Stimulated activated CD4-positive, alpha-beta T cell treated with anti-CD3 and anti-CD28 coated beads, TNF-alpha, amount 100 ng/mL, for 4 hours (primary cell): ENCODE results near the gene LRRC9.
"Not testable (repeated sequence)": the region's sequence is repeated elsewhere in the genome, so short reads cannot be mapped to it uniquely, and the experiment has no call there.

Source experiments
- DNase-seq, 3 experiments: peaks; one replicate each; pipeline ENCODE4 v3.0.0-alpha.2; 2020; ENCODE audit warnings: low read depth in 3 of 3

The LRRC9 gene

GRCh38 chr14:60064491-60065072 lies 144.6 kb downstream of the LRRC9 start:
- DNase-seq, result no peak

GRCh38 chr14:60067882-60068281 lies 147.9 kb downstream of the LRRC9 start:
- no peak for DNase-seq

- no peak for DNase-seq
Observed at GRCh38 chr14:60079723-60080122, 159.8 kb downstream of the LRRC9 start.

- no peak for DNase-seq
Observed at GRCh38 chr14:60085085-60085484, 165.1 kb downstream of the LRRC9 start.

- no peak for DNase-seq
Observed at GRCh38 chr14:60085693-60086092, 165.7 kb downstream of the LRRC9 start.

- DNase-seq, result no peak
Observed at GRCh38 chr14:60087668-60088067, 167.7 kb downstream of the LRRC9 start.

GRCh38 chr14:60089221-60089620 lies 169.3 kb downstream of the LRRC9 start:
- DNase-seq, result no peak

GRCh38 chr14:60090864-60091519 lies 171.0 kb downstream of the LRRC9 start:
- no peak for DNase-seq

- DNase-seq, result peak; percentile 78 to 88 (median 87)
Observed at GRCh38 chr14:60091550-60092525, 171.9 kb downstream of the LRRC9 start, which contains the start of gene PCNX4. TSS of gene PCNX4 (plus strand) at chr14:60091923. CDS start at chr14:60107639, 15,716 bp downstream.

GRCh38 chr14:60092526-60092920 lies 172.6 kb downstream of the LRRC9 start:
- no peak for DNase-seq

- DNase-seq, result no peak
Observed at GRCh38 chr14:60093080-60093479, 173.1 kb downstream of the LRRC9 start.

GRCh38 chr14:60093606-60094005 lies 173.7 kb downstream of the LRRC9 start:
- no peak for DNase-seq

GRCh38 chr14:60094306-60094897 lies 174.5 kb downstream of the LRRC9 start:
- DNase-seq, result no peak

GRCh38 chr14:60095231-60095630 lies 175.3 kb downstream of the LRRC9 start:
- no peak for DNase-seq

- DNase-seq, result no peak
Observed at GRCh38 chr14:60095781-60096450, 176.0 kb downstream of the LRRC9 start.

- no peak for DNase-seq
Observed at GRCh38 chr14:60097974-60098373, 178.0 kb downstream of the LRRC9 start.

- not testable (repeated sequence) for DNase-seq
Observed at GRCh38 chr14:60099855-60100254, 179.9 kb downstream of the LRRC9 start.

GRCh38 chr14:60101786-60102185 lies 181.8 kb downstream of the LRRC9 start:
- DNase-seq, result no peak

GRCh38 chr14:60102389-60102788 lies 182.4 kb downstream of the LRRC9 start:
- DNase-seq, result no peak

- DNase-seq, result no peak
Observed at GRCh38 chr14:60106339-60106738, 186.4 kb downstream of the LRRC9 start.

GRCh38 chr14:60107477-60107876 lies 187.5 kb downstream of the LRRC9 start:
- DNase-seq, result no peak
